Lower lobe of right lung (tissue), 2 donors: ENCODE data around the gene FHIT. TPM values are rescaled to one million over a fixed set of nuclear protein-coding genes. Genes with fewer than 3 reads are reported as not detected.

ENCODE experiments used
- ATAC-seq, 2 donors: fragments of 200-7000 bp; cut with Tn5 transposase; one replicate each; pipeline ENCODE4 v1.9.1; 2020 to 2022; ENCODE audit warnings: mild to moderate bottlenecking in 2 of 2, moderate library complexity in 2 of 2
- DNase-seq: peaks from one replicate; pipeline ENCODE4 v3.0.0-alpha.2; 2020
- H3K27ac ChIP-seq: fragments of 200-600 bp; one replicate; pipeline ENCODE4 v1.8.0; 2022
- H3K27me3 ChIP-seq: fragments of 200-600 bp; one replicate; pipeline ENCODE4 v1.8.0; 2022; ENCODE audit warnings: low read depth
- H3K36me3 ChIP-seq: fragments of 200-600 bp; one replicate; pipeline ENCODE4 v1.8.0; 2022; ENCODE audit warnings: mild to moderate bottlenecking
- H3K4me1 ChIP-seq: fragments of 200-600 bp; one replicate; pipeline ENCODE4 v1.8.0; 2022
- H3K4me3 ChIP-seq: fragments of 200-600 bp; one replicate; pipeline ENCODE4 v1.8.0; 2022; ENCODE audit warnings: mild to moderate bottlenecking
- H3K9me3 ChIP-seq: fragments of 200-600 bp; one replicate; pipeline ENCODE4 v1.8.0; 2022
- CTCF ChIP-seq: fragments of 200-600 bp; IDR thresholded peaks from one replicate; pipeline ENCODE4 v1.8.0; 2022; ENCODE audit warnings: antibody characterized with exemption, mild to moderate bottlenecking
- intact Hi-C: fragments of 100-400 bp; cut with DNase I; formaldehyde crosslinking; loops from one replicate; pipeline ENCODE4 v1.11.0; 2022
- total RNA-seq: library from RNA; stranded (reverse); fragmentation: NEBNext Ultra II Directional; extraction: Animal tissue kit (Norgen Biotek cat#: 25700); gene quantifications from one replicate; pipeline ENCODE4 v1.2.1, GENCODE V29; 2021
- donor health status: DM: no; HTN: yes; CAD: no; lungs with severe emphysema.

FHIT gene
- total RNA-seq, 1 donor from 2014 or later: 10.3 TPM

DNA sequence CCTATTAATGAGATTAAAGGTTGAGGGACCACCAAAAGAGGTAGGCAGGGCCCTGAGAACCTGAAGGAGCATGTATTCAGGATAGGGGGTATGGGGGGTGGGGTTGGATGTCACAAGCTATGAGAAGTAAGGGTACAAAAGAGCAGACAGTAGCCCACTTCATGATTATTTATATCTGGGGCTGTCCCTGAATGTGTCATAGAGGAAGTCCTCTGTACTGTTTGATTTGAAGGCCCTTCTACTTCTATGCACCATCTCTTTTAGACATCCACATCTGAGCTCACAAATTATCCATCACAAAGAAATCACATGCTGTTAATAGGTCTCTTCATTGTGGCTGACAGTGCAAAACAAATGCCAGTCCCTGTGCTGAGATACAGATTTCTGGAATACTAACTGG, 68.6 kb downstream of the FHIT start:
- Histone ChIP-seq H3K4me3 (no peak overlapping the region), H3K4me1 (no peaks in the 10 kb centered on the region), H3K9me3 (no peaks in the 10 kb centered on the region), H3K36me3 (no peaks in the 10 kb centered on the region), H3K27ac (no peak overlapping the region), H3K27me3 (no peaks in the 10 kb centered on the region)
- no peak for TF ChIP-seq CTCF
- intact Hi-C loops: no loop called here
- DNase-seq (no peak), ATAC-seq (no peak)

DNA sequence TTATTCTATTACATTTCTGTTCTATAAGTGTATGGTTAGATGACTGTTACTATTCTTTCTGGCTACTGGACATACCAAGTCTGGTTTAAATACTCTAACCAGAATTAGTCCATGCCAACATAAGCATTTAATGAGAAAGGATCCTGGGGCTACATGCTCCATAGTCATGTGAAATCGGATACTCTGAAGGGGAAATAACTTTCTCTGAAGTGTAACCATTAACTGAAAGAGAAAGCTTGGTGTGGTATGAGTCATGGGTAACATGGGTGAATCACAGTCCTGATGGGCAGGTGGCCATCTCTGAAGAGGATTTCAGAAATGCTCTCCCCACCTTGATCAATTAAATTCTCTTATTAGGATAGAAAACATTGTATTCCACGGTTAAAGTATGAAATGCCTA, 69.4 kb downstream of the FHIT start:
- ATAC-seq (peak; percentile 52 to 61), DNase-seq (no peak)
- no peak overlapping the region for H3K27ac ChIP-seq
- no peaks in the 10 kb centered on the region for H3K27me3 ChIP-seq
- H3K36me3 ChIP-seq: no peaks in the 10 kb centered on the region
- no peaks in the 10 kb centered on the region for H3K4me1 ChIP-seq
- TF ChIP-seq CTCF: no peak
- H3K9me3 ChIP-seq: no peaks in the 10 kb centered on the region
- intact Hi-C loops: no loop called here
- H3K4me3 ChIP-seq: no peak overlapping the region

DNA sequence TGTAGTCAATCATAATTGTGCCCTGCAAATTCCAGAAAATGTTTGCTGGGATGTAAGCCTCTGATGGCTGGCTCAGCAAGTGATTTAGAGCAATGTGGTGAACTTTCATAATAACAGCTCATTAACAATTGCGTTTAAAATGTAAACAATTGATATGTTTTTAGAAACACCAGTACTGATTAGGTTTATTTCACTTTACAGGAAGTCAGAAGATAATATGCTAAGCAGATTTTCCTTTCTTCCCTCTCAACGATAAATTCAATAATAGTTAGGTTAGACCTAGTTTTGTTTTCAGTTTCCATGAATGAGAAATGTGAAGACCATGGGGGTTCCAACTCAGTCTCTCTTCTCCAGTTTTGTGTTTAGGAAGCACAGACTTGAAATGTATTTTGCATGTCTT, 71.0 kb downstream of the FHIT start:
- no peaks in the 10 kb centered on the region for H3K9me3 ChIP-seq
- ATAC-seq: no peak
- H3K4me3 ChIP-seq: no peak overlapping the region
- DNase-seq: no peak
- H3K4me1 ChIP-seq: no peaks in the 10 kb centered on the region
- no peak overlapping the region for H3K27ac ChIP-seq
- no peaks in the 10 kb centered on the region for H3K36me3 ChIP-seq
- no peak for TF ChIP-seq CTCF
- no peaks in the 10 kb centered on the region for H3K27me3 ChIP-seq
- intact Hi-C loops: no loop called here

GRCh38 chr3:61178167-61178566, 73.1 kb downstream of the FHIT start:
- no peak for TF ChIP-seq CTCF
- ATAC-seq: no peak
- no peaks in the 10 kb centered on the region for H3K36me3 ChIP-seq
- intact Hi-C loops: no loop called here
- no peak overlapping the region for H3K27ac ChIP-seq
- DNase-seq: no peak
- no peaks in the 10 kb centered on the region for H3K27me3 ChIP-seq
- H3K9me3 ChIP-seq: no peaks in the 10 kb centered on the region
- no peak overlapping the region for H3K4me3 ChIP-seq
- H3K4me1 ChIP-seq: no peaks in the 10 kb centered on the region

- no peaks in the 10 kb centered on the region for H3K27me3 ChIP-seq
Measured at GRCh38 chr3:61177450-61177849, 73.8 kb downstream of the FHIT start.

More at GRCh38 chr3:61177450-61177849, 73.8 kb downstream of the FHIT start:
- Histone ChIP-seq H3K27ac (no peak overlapping the region), H3K36me3 (no peaks in the 10 kb centered on the region), H3K4me1 (no peaks in the 10 kb centered on the region), H3K9me3 (no peaks in the 10 kb centered on the region), H3K4me3 (no peak overlapping the region)
- TF ChIP-seq CTCF: no peak
- DNase-seq (no peak), ATAC-seq (no peak)
- intact Hi-C loops: no loop called here
